Measurements from ENCODE around the gene B3GALT2.

Gene B3GALT2

GRCh38 chr1:193183019-193183627 is 3.3 kb downstream of the B3GALT2 start:
- peak; percentile 68 for DNase-seq (ENCODE audit: low spot score)

- DNase-seq (ENCODE audit: low spot score) = no peak
Measured at GRCh38 chr1:193181985-193182384, 4.4 kb downstream of the B3GALT2 start.

DNA sequence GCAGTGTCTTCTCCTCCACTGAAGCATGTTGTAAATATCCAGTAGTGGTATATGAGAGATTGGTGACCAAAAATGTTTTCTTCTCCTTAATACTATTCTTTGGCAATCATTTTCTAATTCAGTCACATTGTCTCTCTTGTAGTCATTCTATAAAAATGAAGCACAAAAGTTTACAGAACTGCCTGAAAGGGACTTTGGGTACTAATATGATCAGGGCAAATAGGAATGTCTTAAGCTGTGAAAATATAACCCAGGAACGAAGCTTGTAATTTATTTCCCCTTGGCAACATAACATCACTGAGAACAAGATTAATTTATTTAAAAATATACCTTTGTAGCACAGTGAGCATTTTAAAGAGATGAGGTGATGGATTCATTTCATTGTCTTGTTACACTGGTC is 4.9 kb downstream of the B3GALT2 start:
- DNase-seq (ENCODE audit: low spot score) = no peak

GRCh38 chr1:193179094-193179493 is 7.3 kb downstream of the B3GALT2 start:
- no peak for DNase-seq (ENCODE audit: low spot score)

GRCh38 chr1:193176788-193177187 is 9.6 kb downstream of the B3GALT2 start:
- DNase-seq (ENCODE audit: low spot score) = no peak

DNA sequence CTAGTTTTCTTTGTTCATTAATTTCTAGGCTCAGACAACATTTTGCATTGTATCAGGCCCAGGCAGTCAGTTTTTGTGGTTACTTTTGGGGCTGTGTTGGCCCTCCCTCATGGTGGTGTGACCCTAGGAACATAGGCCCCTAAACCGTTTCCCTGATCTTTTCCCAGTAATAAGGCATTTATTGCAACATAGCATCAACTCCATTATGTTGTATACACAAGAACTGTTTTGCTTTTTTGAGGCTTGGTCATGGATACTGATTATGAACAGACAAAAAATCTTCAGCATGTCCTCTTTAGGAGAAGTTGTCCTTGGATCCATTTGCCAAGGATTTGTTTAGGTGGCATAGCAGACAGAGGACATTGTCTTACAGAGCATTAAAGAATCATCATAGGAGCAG is 10.3 kb downstream of the B3GALT2 start:
- DNase-seq (ENCODE audit: low spot score) = no peak

GRCh38 chr1:193157360-193157759 is 29.1 kb downstream of the B3GALT2 start:
- DNase-seq (ENCODE audit: low spot score) = no peak

- DNase-seq (ENCODE audit: low spot score) = no peak
Measured at GRCh38 chr1:193156822-193157142, 29.6 kb downstream of the B3GALT2 start.

DNA sequence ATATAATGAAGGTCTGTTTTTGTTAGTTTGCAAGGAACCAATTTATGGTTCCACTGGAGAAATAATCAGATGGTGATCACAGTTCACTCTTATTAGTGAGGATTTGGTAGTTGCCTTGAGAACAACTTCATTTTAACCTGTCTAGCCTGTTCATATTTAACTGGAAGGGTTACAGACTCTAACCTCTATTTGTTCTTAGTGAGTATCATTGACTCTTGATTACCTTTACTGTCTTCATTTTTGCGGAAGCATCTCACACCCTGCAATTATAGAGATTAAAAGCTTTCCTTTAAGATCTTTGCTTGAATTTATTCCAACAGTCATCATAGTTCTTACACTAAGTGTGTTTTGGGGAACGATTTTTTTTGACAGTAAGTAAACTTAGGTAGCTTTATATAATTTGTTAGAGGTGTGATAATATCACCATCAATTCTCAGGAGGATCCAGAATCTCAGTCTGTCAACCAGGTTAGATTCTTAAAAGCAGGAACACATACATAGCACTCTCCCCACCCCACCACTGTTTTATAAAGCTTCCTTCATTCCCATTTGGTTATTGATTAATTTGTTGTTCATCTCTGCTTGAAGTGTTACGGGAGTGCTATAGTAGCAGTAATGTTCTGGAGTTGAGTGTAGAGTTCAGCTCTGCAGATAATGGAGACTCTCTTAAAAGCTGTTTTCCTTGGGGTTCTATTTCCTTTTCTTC is 30.1 kb downstream of the B3GALT2 start:
- no peak for DNase-seq (ENCODE audit: low spot score)

DNA sequence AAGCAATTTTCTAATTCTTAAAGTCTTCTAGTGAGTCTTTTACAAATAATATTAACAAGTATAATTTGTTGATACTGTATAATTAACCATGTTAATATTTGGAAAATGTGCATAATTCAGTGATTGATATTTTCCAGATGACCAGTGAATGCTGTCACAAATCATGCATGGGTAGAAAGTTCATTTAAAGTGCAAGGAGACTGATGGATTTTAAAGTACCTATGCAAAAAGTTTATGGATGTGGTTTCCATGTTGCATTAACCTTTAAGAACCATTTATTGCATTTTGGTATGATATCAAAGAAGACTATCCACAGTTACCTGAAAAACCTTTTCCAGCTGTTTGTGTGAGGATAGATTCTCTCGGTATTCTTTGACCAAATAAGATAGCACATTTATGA is 41.4 kb downstream of the B3GALT2 start:
- DNase-seq (ENCODE audit: low spot score) = no peak

GRCh38 chr1:193144361-193144938 is 42.0 kb downstream of the B3GALT2 start:
- DNase-seq (ENCODE audit: low spot score) = no peak

DNA sequence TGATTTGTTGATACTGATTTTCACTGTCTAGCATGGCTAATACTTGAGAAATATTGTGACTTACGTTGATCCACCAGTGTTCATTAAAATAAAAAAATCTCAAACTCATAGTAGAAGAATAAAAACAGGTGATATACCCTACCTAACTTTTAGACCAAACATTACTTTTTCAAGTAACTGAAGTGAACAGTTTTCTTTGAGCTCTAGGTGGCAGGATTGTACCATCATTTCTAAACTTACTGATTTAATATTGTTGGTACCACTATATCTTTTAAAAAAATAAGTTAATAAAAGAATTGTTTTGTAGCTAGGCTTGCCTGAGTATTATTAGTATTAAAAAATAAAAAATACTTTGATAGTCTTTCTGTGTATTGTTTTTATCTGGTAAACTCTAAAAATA is 43.1 kb downstream of the B3GALT2 start:
- no peak for DNase-seq (ENCODE audit: low spot score)

- no peak for DNase-seq (ENCODE audit: low spot score)
Measured at GRCh38 chr1:193142409-193142808, 44.0 kb downstream of the B3GALT2 start.

GRCh38 chr1:193141804-193142203 is 44.6 kb downstream of the B3GALT2 start:
- no peak for DNase-seq (ENCODE audit: low spot score)

GRCh38 chr1:193140254-193140653 is 46.2 kb downstream of the B3GALT2 start:
- DNase-seq (ENCODE audit: low spot score) = no peak

- DNase-seq (ENCODE audit: low spot score) = no peak
Measured at GRCh38 chr1:193131266-193131860, 55.0 kb downstream of the B3GALT2 start.
